Osteoblast (primary cell): ENCODE measurements around the gene ZNF439. TPM values are rescaled to one million over a fixed set of nuclear protein-coding genes. Genes with fewer than 3 reads are reported as not detected.
A peak's percentile ranks its signal among the peaks of the same experiment; 100 is the strongest.
"Not testable (repeated sequence)": the region's sequence is repeated elsewhere in the genome, so short reads cannot be mapped to it uniquely, and the experiment has no call there.

Source experiments
- DNase-seq: peaks from one replicate; pipeline ENCODE4 v3.0.0; 2011; ENCODE audit warnings: low spot score, mixed read lengths; ENCODE audit not compliant: insufficient read length; ENCODE audit errors: missing footprints
- H2AFZ ChIP-seq: 2 replicates; pipeline ENCODE4 v1.6.0; 2011; ENCODE audit warnings: mild to moderate bottlenecking, low read length
- H3K27ac ChIP-seq: 2 replicates; pipeline ENCODE4 v1.5.1; 2011; ENCODE audit warnings: mild to moderate bottlenecking, low read depth, low read length, moderate library complexity
- H3K27me3 ChIP-seq: 2 replicates; pipeline ENCODE4 v1.6.0; 2012; ENCODE audit warnings: mild to moderate bottlenecking, control low read depth, inconsistent platforms, low read length, moderate library complexity; ENCODE audit not compliant: insufficient read depth
- H3K36me3 ChIP-seq: 2 replicates; pipeline ENCODE4 v1.5.1; 2011; ENCODE audit warnings: mild to moderate bottlenecking, low read length, control low read depth, moderate library complexity; ENCODE audit not compliant: insufficient read depth
- H3K4me1 ChIP-seq: 2 replicates; pipeline ENCODE4 v1.5.1; 2011; ENCODE audit warnings: mild to moderate bottlenecking, low read length, control low read depth, moderate library complexity; ENCODE audit not compliant: insufficient read depth
- H3K4me2 ChIP-seq: 2 replicates; pipeline ENCODE4 v1.6.0; 2011; ENCODE audit warnings: mild to moderate bottlenecking, low read length; ENCODE audit not compliant: insufficient read depth
- H3K4me3 ChIP-seq: fragments of 200-600 bp; sonication (generic); 3 replicates; pipeline ENCODE4 v1.5.1; 2012; ENCODE audit warnings: mild to moderate bottlenecking, low read length, inconsistent platforms; ENCODE audit not compliant: insufficient read depth
- H3K79me2 ChIP-seq: 2 replicates; pipeline ENCODE4 v1.6.0; 2012; ENCODE audit warnings: mild to moderate bottlenecking, low read length, control low read depth, inconsistent platforms; ENCODE audit not compliant: insufficient read depth
- H3K9me3 ChIP-seq: 2 replicates; pipeline ENCODE4 v1.5.1; 2011; ENCODE audit warnings: low read depth, low read length, control low read depth
- H4K20me1 ChIP-seq: 2 replicates; pipeline ENCODE4 v1.6.0; 2012; ENCODE audit warnings: mild to moderate bottlenecking, low read length, control low read depth; ENCODE audit not compliant: insufficient read depth
- CTCF ChIP-seq: IDR thresholded peaks from 2 replicates; pipeline ENCODE4 v1.5.1; 2011; ENCODE audit warnings: mild to moderate bottlenecking, low read depth, low read length, moderate library complexity; ENCODE audit errors: extremely low read depth
- total RNA-seq: library from RNA; depleted of rRNA; stranded (reverse); fragments of >200 nt; gene quantifications from 2 replicates; pipeline ENCODE4 v1.2.3, GENCODE V29; 2012

Gene ZNF439
- total RNA-seq, 1 donor = 8.7 TPM

GRCh38 chr19:11814029-11814699 lies 34.4 kb upstream of the ZNF439 start, which contains the start of gene ZNF440:
Gene ZNF440 (plus strand): TSS chr19:11814273. CDS start chr19:11814448, 175 bp downstream.
- no peaks in the 10 kb centered on the region for H4K20me1 ChIP-seq
- H3K4me3 ChIP-seq = peak within 1 kb of the TSS; percentile 96
- H3K36me3 ChIP-seq = peaks cover 3% of the 10 kb centered on the region
- peaks cover 21% of the 10 kb centered on the region for H3K79me2 ChIP-seq
- peak within 1 kb of the TSS; percentile 99 for H2AFZ ChIP-seq
- H3K27me3 ChIP-seq = no peaks in the 10 kb centered on the region
- no peak for TF ChIP-seq CTCF
- H3K27ac ChIP-seq = peak within 1 kb of the TSS; percentile 70
- peak within 1 kb of the TSS; percentile 88 for H3K4me2 ChIP-seq
- peak; percentile 99 for DNase-seq
- peaks cover 5% of the 10 kb centered on the region for H3K4me1 ChIP-seq
- H3K9me3 ChIP-seq = peaks cover 2% of the 10 kb centered on the region

GRCh38 chr19:11814700-11815035 lies 33.9 kb upstream of the ZNF439 start:
- no peak for TF ChIP-seq CTCF
- Histone ChIP-seq H3K27me3 (no peaks in the 10 kb centered on the region), H4K20me1 (no peaks in the 10 kb centered on the region), H3K4me3 (peak overlapping the region; percentile 96), H3K79me2 (peaks cover 21% of the 10 kb centered on the region), H3K4me2 (peak overlapping the region; percentile 88), H3K36me3 (peaks cover 8% of the 10 kb centered on the region), H3K27ac (peak overlapping the region; percentile 70), H2AFZ (peak overlapping the region; percentile 99), H3K9me3 (no peaks in the 10 kb centered on the region), H3K4me1 (peaks cover 5% of the 10 kb centered on the region)
- DNase-seq = peak; percentile 73

- peaks cover 7% of the 10 kb centered on the region for H3K79me2 ChIP-seq
- H3K4me3 ChIP-seq = no peak overlapping the region
- no peaks in the 10 kb centered on the region for H3K9me3 ChIP-seq
- H2AFZ ChIP-seq = no peak overlapping the region
- no peaks in the 10 kb centered on the region for H4K20me1 ChIP-seq
- H3K4me2 ChIP-seq = no peak overlapping the region
- H3K4me1 ChIP-seq = no peaks in the 10 kb centered on the region
- TF ChIP-seq CTCF = no peak
- peak; percentile 43 for DNase-seq
- H3K27ac ChIP-seq = peak overlapping the region; percentile 32
- peaks cover 8% of the 10 kb centered on the region for H3K36me3 ChIP-seq
- no peaks in the 10 kb centered on the region for H3K27me3 ChIP-seq
Observed at GRCh38 chr19:11821474-11822109, 26.9 kb upstream of the ZNF439 start.

- not testable (repeated sequence) for H3K4me2 ChIP-seq, H4K20me1 ChIP-seq, H3K4me1 ChIP-seq, H2AFZ ChIP-seq, H3K27me3 ChIP-seq, DNase-seq, H3K27ac ChIP-seq, H3K4me3 ChIP-seq
- Histone ChIP-seq H3K36me3 (peaks cover 26% of the 10 kb centered on the region), H3K79me2 (peaks cover 11% of the 10 kb centered on the region), H3K9me3 (peaks cover 30% of the 10 kb centered on the region)
Observed at GRCh38 chr19:11828957-11829876, 19.3 kb upstream of the ZNF439 start.
